Measurements from ENCODE around the gene VAV2. TPM values are rescaled to one million over a fixed set of nuclear protein-coding genes. Genes with fewer than 3 reads are reported as not detected.
"Not testable (repeated sequence)": the region's sequence is repeated elsewhere in the genome, so short reads cannot be mapped to it uniquely, and the experiment has no call there.

VAV2 gene
- total RNA-seq, 1 donor from 2014 or later: 80.6 TPM

DNA sequence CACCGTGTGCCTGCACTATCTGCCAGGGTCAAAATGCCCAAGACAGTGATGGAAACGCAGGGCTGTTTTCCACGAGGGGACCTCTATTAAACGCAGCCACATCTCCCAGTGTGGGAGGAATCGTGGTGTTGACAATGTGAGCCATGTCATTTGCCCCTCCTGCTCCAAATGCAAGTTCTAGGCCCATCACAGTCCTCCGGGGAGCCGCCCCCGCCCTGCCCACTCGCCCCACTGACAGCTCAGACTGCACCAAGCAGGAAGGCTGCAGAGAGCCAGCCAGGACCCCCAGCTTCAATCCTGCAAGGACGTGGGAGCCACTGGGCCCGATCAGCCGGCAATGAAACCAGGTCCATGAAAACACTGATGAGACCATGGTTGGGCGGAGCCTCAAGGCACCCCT is 85.9 kb downstream of the VAV2 start:
- no peaks in the 10 kb centered on the region for H3K27me3 Mint-ChIP-seq
- no peaks in the 10 kb centered on the region for H3K36me3 Mint-ChIP-seq (ENCODE audit: insufficient read depth)
- H3K4me1 Mint-ChIP-seq (ENCODE audit: low read depth): peaks cover 15% of the 10 kb centered on the region
- TF ChIP-seq, protein P1, sequence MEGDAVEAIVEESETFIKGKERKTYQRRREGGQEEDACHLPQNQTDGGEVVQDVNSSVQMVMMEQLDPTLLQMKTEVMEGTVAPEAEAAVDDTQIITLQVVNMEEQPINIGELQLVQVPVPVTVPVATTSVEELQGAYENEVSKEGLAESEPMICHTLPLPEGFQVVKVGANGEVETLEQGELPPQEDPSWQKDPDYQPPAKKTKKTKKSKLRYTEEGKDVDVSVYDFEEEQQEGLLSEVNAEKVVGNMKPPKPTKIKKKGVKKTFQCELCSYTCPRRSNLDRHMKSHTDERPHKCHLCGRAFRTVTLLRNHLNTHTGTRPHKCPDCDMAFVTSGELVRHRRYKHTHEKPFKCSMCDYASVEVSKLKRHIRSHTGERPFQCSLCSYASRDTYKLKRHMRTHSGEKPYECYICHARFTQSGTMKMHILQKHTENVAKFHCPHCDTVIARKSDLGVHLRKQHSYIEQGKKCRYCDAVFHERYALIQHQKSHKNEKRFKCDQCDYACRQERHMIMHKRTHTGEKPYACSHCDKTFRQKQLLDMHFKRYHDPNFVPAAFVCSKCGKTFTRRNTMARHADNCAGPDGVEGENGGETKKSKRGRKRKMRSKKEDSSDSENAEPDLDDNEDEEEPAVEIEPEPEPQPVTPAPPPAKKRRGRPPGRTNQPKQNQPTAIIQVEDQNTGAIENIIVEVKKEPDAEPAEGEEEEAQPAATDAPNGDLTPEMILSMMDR (IDR thresholded peaks at IDR 0.05; ENCODE audit: unreplicated experiment): no peak
- H3K27ac Mint-ChIP-seq: no peak overlapping the region
- no peaks in the 10 kb centered on the region for H3K9me3 Mint-ChIP-seq (ENCODE audit: low read depth)
- DNase-seq (ENCODE audit: low spot score, unreplicated experiment): no peak
- H3K4me3 Mint-ChIP-seq (ENCODE audit: low read depth): no peak overlapping the region

DNA sequence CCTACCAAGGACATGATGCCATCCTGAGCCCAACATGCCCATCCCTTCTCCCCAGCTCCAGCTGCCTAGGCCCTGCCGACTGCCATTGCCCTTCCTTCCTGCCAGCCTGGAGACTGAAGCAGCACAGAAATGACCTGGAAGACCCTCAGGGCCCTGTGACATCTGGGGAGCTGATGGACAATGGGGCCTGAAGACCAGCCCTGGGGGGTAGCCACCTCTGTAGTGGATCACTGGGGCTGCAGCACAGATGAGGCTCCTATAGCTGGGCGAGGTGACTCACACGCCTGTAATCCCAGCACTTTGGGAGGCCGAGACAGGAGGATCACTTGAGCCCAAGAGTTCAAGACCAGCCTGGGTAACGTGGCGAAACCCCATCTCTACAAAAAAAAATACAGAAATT is 86.6 kb downstream of the VAV2 start:
- Mint-ChIP-seq H3K4me1 (ENCODE audit: low read depth) (peaks cover 11% of the 10 kb centered on the region), H3K9me3 (ENCODE audit: low read depth) (no peaks in the 10 kb centered on the region), H3K36me3 (ENCODE audit: insufficient read depth) (no peaks in the 10 kb centered on the region), H3K4me3 (ENCODE audit: low read depth) (no peak overlapping the region), H3K27me3 (no peaks in the 10 kb centered on the region), H3K27ac (no peak overlapping the region)
- no peak for DNase-seq (ENCODE audit: low spot score, unreplicated experiment)
- TF ChIP-seq, protein P1 (IDR thresholded peaks at IDR 0.05; ENCODE audit: unreplicated experiment): no peak

DNA sequence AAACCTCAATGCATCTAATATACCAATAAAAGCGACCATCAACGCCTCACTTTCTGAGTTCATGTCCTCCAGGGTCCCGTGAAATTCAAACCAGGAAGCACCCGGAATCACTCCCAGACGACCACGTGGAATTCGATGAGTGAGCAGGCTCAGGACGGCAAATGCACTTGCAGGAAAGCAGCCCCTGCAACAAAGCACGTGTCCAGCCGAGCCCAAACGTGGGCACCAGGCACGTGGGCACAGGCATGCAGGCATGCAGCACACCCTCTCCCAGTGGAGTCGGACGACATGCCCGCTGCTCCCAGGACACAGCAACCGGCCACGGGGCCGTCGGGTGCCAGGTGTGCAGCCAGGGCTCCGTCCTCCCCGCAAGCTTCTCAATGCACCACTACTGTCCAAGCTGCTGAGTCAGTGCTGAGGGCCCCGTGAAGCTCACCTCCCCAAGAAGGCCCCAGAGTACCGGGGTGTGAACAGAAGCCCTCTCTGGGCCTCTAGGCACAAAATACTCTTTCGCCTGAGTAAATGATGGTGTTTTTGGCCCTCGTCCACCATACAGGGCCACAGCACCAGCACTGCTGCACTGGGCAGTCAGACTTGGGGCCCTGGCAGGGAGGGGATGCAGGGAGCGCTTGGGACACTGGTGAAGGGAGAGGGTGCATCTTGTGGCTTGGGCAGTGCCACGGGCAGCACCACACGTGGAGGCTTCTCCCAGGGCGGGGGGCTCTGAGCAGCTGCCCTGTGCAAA is 87.6 kb downstream of the VAV2 start:
- peaks cover 2% of the 10 kb centered on the region for H3K36me3 Mint-ChIP-seq (ENCODE audit: insufficient read depth)
- H3K4me3 Mint-ChIP-seq (ENCODE audit: low read depth): no peak overlapping the region
- no peak for DNase-seq (ENCODE audit: low spot score, unreplicated experiment)
- no peaks in the 10 kb centered on the region for H3K27me3 Mint-ChIP-seq
- TF ChIP-seq, protein P1 (IDR thresholded peaks at IDR 0.05; ENCODE audit: unreplicated experiment): no peak
- no peak overlapping the region for H3K27ac Mint-ChIP-seq
- H3K9me3 Mint-ChIP-seq (ENCODE audit: low read depth): no peaks in the 10 kb centered on the region
- H3K4me1 Mint-ChIP-seq (ENCODE audit: low read depth): peaks cover 12% of the 10 kb centered on the region

- peaks cover 15% of the 10 kb centered on the region for H3K4me1 Mint-ChIP-seq (ENCODE audit: low read depth)
- no peak for DNase-seq (ENCODE audit: low spot score, unreplicated experiment)
- H3K27me3 Mint-ChIP-seq: no peaks in the 10 kb centered on the region
- H3K36me3 Mint-ChIP-seq (ENCODE audit: insufficient read depth): peaks cover 4% of the 10 kb centered on the region
- TF ChIP-seq, protein P1 (IDR thresholded peaks at IDR 0.05; ENCODE audit: unreplicated experiment): no peak
- H3K4me3 Mint-ChIP-seq (ENCODE audit: low read depth): no peak overlapping the region
- H3K27ac Mint-ChIP-seq: no peak overlapping the region
- H3K9me3 Mint-ChIP-seq (ENCODE audit: low read depth): no peaks in the 10 kb centered on the region
These were observed 90.8 kb downstream of the VAV2 start for GRCh38 chr9:133901184-133901835.

GRCh38 chr9:133897675-133898074 is 94.4 kb downstream of the VAV2 start:
- no peak overlapping the region for H3K4me3 Mint-ChIP-seq (ENCODE audit: low read depth)

DNA sequence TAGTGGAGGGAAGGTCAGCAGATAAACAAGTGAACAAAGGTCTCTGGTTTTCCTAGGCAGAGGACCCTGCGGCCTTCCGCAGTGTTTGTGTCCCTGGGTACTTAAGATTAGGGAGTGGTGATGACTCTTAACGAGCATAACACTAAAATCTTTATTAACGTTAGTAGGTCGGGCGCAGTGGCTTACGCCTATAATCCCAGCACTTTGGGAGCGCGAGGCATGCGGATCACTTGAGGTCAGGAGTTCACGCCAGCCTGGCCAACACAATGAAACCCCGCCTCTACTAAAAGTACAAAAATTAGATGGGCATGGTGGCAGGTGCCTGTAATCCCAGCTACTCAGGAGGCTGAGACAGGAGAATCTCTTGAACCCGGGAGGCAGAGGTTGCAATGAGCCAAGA is 96.1 kb downstream of the VAV2 start:
- DNase-seq (ENCODE audit: low spot score, unreplicated experiment); H3K36me3 Mint-ChIP-seq (ENCODE audit: insufficient read depth); H3K27me3 Mint-ChIP-seq; H3K4me3 Mint-ChIP-seq (ENCODE audit: low read depth); H3K9me3 Mint-ChIP-seq (ENCODE audit: low read depth): not testable (repeated sequence)
- Mint-ChIP-seq H3K4me1 (ENCODE audit: low read depth) (peaks cover 47% of the 10 kb centered on the region), H3K27ac (peak overlapping the region; percentile 78)

More at GRCh38 chr9:133897675-133898074, 94.4 kb downstream of the VAV2 start:
- DNase-seq (ENCODE audit: low spot score, unreplicated experiment): no peak
- H3K9me3 Mint-ChIP-seq (ENCODE audit: low read depth): no peaks in the 10 kb centered on the region
- peak overlapping the region; percentile 73 for H3K27ac Mint-ChIP-seq
- peaks cover 4% of the 10 kb centered on the region for H3K36me3 Mint-ChIP-seq (ENCODE audit: insufficient read depth)
- H3K4me1 Mint-ChIP-seq (ENCODE audit: low read depth): peaks cover 41% of the 10 kb centered on the region
- H3K27me3 Mint-ChIP-seq: no peaks in the 10 kb centered on the region
- TF ChIP-seq, protein P1 (IDR thresholded peaks at IDR 0.05; ENCODE audit: unreplicated experiment): no peak

All from progenitor cell of endocrine pancreas (in vitro differentiated cells).